Stimulated activated CD8-positive, alpha-beta memory T cell treated with anti-CD3 and anti-CD28 coated beads, Interleukin-12 subunit alpha, Interleukin-12 subunit beta, amount 100 ng/mL, for 24 hours (primary cell): Measurements from ENCODE around the gene VSTM2A.

Experiments used
- DNase-seq: peaks from one replicate; pipeline ENCODE4 v3.0.0-alpha.2; 2020; ENCODE audit errors: extremely low read depth

VSTM2A gene

DNA sequence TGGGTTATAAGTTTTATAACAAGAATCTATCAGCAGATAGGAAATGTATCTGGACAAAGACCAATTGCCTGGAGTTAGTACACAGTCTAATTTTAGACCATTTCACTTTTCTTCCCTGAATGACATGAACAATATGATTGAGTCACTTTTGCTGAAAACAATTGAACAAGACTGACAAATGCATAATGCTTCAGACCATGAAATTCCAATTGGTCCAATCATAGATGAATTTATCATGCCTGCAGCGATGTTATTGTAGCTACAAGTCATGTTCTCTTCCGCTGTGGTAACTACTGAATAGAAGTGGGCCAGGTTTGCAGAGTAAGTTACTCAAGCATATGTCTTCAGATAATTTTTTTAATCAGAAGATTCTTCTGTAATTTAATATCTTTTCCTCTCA lies 73.4 kb downstream of the VSTM2A start:
- no peak for DNase-seq
